Activated CD8-positive, alpha-beta T cell treated with anti-CD3 and anti-CD28 coated beads for 36 hours (primary cell): Measurements from ENCODE around the gene C10orf71. TPM values are rescaled to one million over a fixed set of nuclear protein-coding genes. Genes with fewer than 3 reads are reported as not detected.
A peak's percentile ranks its signal among the peaks of the same experiment; 100 is the strongest.

Experiments used
- ATAC-seq: fragments of 200-7000 bp; cut with Tn5 transposase; one replicate; pipeline ENCODE4 v1.10.0; 2021; ENCODE audit warnings: mild to moderate bottlenecking, moderate library complexity
- CTCF ChIA-PET: fragments of 350-600 bp; sonication (Branson Sonifier 250); formaldehyde crosslinking; loops from one replicate; lab custom pipeline; 2021; ENCODE audit warnings: antibody characterized with exemption; lab: Charles Lee
- POLR2A ChIA-PET: fragments of 350-600 bp; sonication (Branson Sonifier 250); formaldehyde crosslinking; loops from one replicate; lab custom pipeline; 2021; ENCODE audit warnings: antibody characterized with exemption; lab: Charles Lee
- DNase-seq: peaks from one replicate; pipeline ENCODE4 v3.0.0-alpha.2; 2020
- H3K27ac Mint-ChIP-seq: one replicate; pipeline ENCODE4 v1.8.0; 2021; ENCODE audit warnings: mild to moderate bottlenecking, mixed read lengths
- H3K27me3 Mint-ChIP-seq: one replicate; pipeline ENCODE4 v1.8.0; 2021; ENCODE audit warnings: mixed read lengths
- H3K36me3 Mint-ChIP-seq: one replicate; pipeline ENCODE4 v1.8.0; 2021; ENCODE audit warnings: low read depth, mixed read lengths
- H3K4me1 Mint-ChIP-seq: one replicate; pipeline ENCODE4 v1.8.0; 2021; ENCODE audit warnings: low read depth, mixed read lengths
- H3K4me3 Mint-ChIP-seq: one replicate; pipeline ENCODE4 v1.8.0; 2021; ENCODE audit warnings: mild to moderate bottlenecking, moderate library complexity, mixed read lengths
- H3K9me3 Mint-ChIP-seq: one replicate; pipeline ENCODE4 v1.8.0; 2021; ENCODE audit warnings: mixed read lengths
- CTCF ChIP-seq: fragments of 200-600 bp; IDR thresholded peaks from one replicate; pipeline ENCODE4 v1.8.0; 2022; ENCODE audit warnings: antibody characterized with exemption, mild to moderate bottlenecking
- intact Hi-C: fragments of 100-400 bp; cut with micrococcal nuclease; formaldehyde crosslinking; loops from one replicate; pipeline ENCODE4 v1.10.0; 2022
- total RNA-seq, 2 experiments: library from RNA; stranded (reverse); gene quantifications; one replicate each; pipeline ENCODE4 v1.2.3, GENCODE V29; 2021

C10orf71 gene
- total RNA-seq, 2 experiments from 2014 or later = not detected

GRCh38 chr10:49353895-49354566 is 55.1 kb downstream of the C10orf71 start:
- peaks cover 3% of the 10 kb centered on the region for H3K4me1 Mint-ChIP-seq
- no peak overlapping the region for H3K27ac Mint-ChIP-seq
- H3K4me3 Mint-ChIP-seq = no peak overlapping the region
- CTCF ChIA-PET = no interaction called here
- POLR2A ChIA-PET = no interaction called here
- DNase-seq = no peak
- no peak for TF ChIP-seq CTCF
- intact Hi-C loops = no loop called here
- no peak for ATAC-seq
- H3K27me3 Mint-ChIP-seq = peaks cover 2% of the 10 kb centered on the region
- H3K9me3 Mint-ChIP-seq = peaks cover 5% of the 10 kb centered on the region
- H3K36me3 Mint-ChIP-seq = no peaks in the 10 kb centered on the region

GRCh38 chr10:49354593-49354992 is 55.6 kb downstream of the C10orf71 start:
- peaks cover 5% of the 10 kb centered on the region for H3K9me3 Mint-ChIP-seq
- POLR2A ChIA-PET = no interaction called here

GRCh38 chr10:49355221-49355620 is 56.3 kb downstream of the C10orf71 start:
- Mint-ChIP-seq H3K27ac (no peak overlapping the region), H3K27me3 (peaks cover 2% of the 10 kb centered on the region), H3K9me3 (peaks cover 3% of the 10 kb centered on the region), H3K4me3 (no peak overlapping the region), H3K36me3 (no peaks in the 10 kb centered on the region), H3K4me1 (peaks cover 3% of the 10 kb centered on the region)
- no peak for TF ChIP-seq CTCF
- ChIA-PET CTCF (no interaction called here), POLR2A (no interaction called here)
- intact Hi-C loops = no loop called here
- DNase-seq (no peak), ATAC-seq (no peak)

More at GRCh38 chr10:49354593-49354992, 55.6 kb downstream of the C10orf71 start:
- DNase-seq (no peak), ATAC-seq (no peak)
- Mint-ChIP-seq H3K4me3 (no peak overlapping the region), H3K4me1 (peaks cover 3% of the 10 kb centered on the region), H3K27me3 (peaks cover 2% of the 10 kb centered on the region), H3K36me3 (no peaks in the 10 kb centered on the region), H3K27ac (no peak overlapping the region)
- CTCF ChIA-PET = no interaction called here
- no peak for TF ChIP-seq CTCF
- intact Hi-C loops = no loop called here

- peaks cover 3% of the 10 kb centered on the region for H3K4me1 Mint-ChIP-seq
- intact Hi-C loops = no loop called here
- ATAC-seq (no peak), DNase-seq (no peak)
- H3K9me3 Mint-ChIP-seq = no peaks in the 10 kb centered on the region
- H3K27ac Mint-ChIP-seq = no peak overlapping the region
- ChIA-PET CTCF (no interaction called here), POLR2A (no interaction called here)
- no peak overlapping the region for H3K4me3 Mint-ChIP-seq
- TF ChIP-seq CTCF = no peak
- H3K27me3 Mint-ChIP-seq = peaks cover 2% of the 10 kb centered on the region
- H3K36me3 Mint-ChIP-seq = no peaks in the 10 kb centered on the region
These were observed 57.2 kb downstream of the C10orf71 start for GRCh38 chr10:49356181-49356580.

GRCh38 chr10:49356944-49357343 is 58.0 kb downstream of the C10orf71 start:
- intact Hi-C loops = no loop called here
- no peak overlapping the region for H3K4me3 Mint-ChIP-seq
- H3K36me3 Mint-ChIP-seq = no peaks in the 10 kb centered on the region
- ATAC-seq (peak; percentile 58), DNase-seq (no peak)
- ChIA-PET POLR2A (no interaction called here), CTCF (no interaction called here)
- H3K4me1 Mint-ChIP-seq = peaks cover 3% of the 10 kb centered on the region
- no peak overlapping the region for H3K27ac Mint-ChIP-seq
- TF ChIP-seq CTCF = no peak
- H3K9me3 Mint-ChIP-seq = no peaks in the 10 kb centered on the region
- peaks cover 2% of the 10 kb centered on the region for H3K27me3 Mint-ChIP-seq
